Breast epithelium (tissue), 3 donors: ENCODE measurements around the gene FAM76B.

ENCODE experiments used
- CTCF ChIP-seq, 3 donors: fragments of 450-650 bp; IDR thresholded peaks; one replicate each; pipeline ENCODE4 v1.5.1; 2016 to 2017; ENCODE audit warnings: antibody characterized with exemption in 3 of 3, mild to moderate bottlenecking in 3 of 3, moderate library complexity in 3 of 3
- POLR2AphosphoS5 ChIP-seq, 3 donors: sonication (generic); formaldehyde crosslinking; IDR thresholded peaks; one replicate each; pipeline ENCODE4 v1.6.1; 2017; ENCODE audit warnings: antibody characterized with exemption in 3 of 3

DNA sequence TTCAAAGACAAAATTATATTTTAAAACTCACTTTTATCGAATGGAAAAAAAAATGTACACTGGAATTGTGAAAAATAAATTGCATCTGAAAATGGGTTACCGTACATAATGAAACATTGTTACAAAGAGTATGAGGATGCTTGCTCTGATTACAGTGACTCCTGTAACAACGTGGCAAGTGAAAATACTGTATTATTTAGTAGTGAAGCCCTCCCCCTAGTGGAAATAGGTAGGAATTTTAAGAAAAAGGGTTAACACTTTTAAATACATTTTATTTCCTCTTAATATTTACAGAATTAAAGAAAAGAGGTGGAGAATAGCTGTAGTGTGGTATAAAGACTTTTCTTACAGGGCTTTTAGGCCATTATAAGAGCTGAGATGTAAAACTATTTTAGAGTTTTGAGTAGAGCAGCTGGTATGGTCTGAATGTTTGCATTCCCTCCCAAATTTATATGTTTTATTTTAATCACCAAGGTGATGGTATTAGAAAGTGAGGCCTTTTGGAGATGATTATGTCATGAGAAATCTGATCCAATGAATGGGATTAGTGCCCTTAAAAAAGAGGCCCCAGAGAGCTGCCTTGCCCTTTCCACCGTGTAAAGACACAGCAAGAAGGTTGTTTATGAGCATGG, 25.2 kb downstream of the FAM76B start:
- TF ChIP-seq CTCF (IDR thresholded peaks at IDR 0.05) = peak; percentile 82 to 88 (median 84)
- no peak for TF ChIP-seq POLR2AphosphoS5 (IDR thresholded peaks at IDR 0.05)
